Measurements from ENCODE around the gene NFKBIE. TPM values are rescaled to one million over a fixed set of nuclear protein-coding genes. Genes with fewer than 3 reads are reported as not detected.
A peak's percentile ranks its signal among the peaks of the same experiment; 100 is the strongest.

NFKBIE gene
- total RNA-seq, 2 donors from 2014 or later = 20.8 to 34.4 TPM

DNA sequence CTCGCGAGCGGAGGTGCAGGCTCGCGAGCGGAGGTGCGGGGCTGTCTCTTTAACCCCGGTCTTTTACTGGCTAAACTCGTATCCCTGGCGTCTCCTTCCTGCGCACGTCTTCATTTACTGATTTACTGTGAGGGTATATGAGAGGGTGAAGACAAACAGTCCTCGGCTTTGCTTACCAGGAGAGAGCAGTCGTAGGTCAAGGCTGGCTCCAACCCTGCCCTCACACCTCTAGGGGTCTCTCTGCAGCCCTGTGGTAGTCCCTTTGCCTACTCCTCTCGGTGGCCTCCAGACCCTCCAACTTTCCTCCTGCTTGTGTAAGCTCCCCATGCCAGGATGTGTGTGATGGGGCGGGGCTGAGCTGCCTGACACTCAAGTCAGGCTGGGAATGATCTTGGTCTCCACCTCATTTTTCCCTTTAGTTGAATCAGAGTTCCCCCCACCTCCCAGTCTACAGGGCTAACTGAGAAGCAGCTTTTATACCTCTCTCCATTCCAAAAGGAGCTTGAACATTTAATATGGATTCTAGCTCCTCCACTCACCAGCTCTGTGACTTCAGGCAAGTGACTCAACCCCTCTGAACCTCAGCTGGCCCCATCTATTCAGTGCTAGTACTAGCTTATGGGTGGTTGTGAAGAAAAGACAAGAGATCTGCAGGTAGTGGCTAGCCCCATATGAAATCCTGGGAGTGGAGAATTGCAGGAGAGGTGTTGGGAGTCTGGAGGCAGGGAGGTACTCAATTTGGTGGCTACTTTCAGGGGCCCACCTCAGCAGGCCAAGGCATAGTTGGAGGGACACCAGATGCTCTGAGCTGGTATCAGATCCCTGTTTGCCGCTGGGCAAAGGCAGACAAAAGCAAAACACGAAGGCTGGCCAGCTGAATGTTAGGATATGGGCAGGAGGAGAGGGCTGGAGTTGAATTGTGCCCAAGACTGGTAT is 41.1 kb downstream of the NFKBIE start:
- DNase-seq (ENCODE audit: low spot score) = no peak
- intact Hi-C loops (cut with DNase I) = no loop called here
- 8% methylated on average over 18 of the region's 18 CpGs for WGBS
- Histone ChIP-seq H3K36me3 (no peaks in the 10 kb centered on the region), H3K4me3 (peak overlapping the region; percentile 54 to 55), H3K27me3 (replicated peaks; ENCODE audit: insufficient read depth) (no peaks in the 10 kb centered on the region), H3K27ac (peak overlapping the region; percentile 78 to 89), H3K4me1 (replicated peaks) (peaks cover 12% of the 10 kb centered on the region), H3K9me3 (no peaks in the 10 kb centered on the region)
- no peak for TF ChIP-seq POLR2AphosphoS5 (IDR thresholded peaks at IDR 0.05)
- TF ChIP-seq POLR2A (IDR thresholded peaks at IDR 0.05) = no peak
- TF ChIP-seq, protein P1, sequence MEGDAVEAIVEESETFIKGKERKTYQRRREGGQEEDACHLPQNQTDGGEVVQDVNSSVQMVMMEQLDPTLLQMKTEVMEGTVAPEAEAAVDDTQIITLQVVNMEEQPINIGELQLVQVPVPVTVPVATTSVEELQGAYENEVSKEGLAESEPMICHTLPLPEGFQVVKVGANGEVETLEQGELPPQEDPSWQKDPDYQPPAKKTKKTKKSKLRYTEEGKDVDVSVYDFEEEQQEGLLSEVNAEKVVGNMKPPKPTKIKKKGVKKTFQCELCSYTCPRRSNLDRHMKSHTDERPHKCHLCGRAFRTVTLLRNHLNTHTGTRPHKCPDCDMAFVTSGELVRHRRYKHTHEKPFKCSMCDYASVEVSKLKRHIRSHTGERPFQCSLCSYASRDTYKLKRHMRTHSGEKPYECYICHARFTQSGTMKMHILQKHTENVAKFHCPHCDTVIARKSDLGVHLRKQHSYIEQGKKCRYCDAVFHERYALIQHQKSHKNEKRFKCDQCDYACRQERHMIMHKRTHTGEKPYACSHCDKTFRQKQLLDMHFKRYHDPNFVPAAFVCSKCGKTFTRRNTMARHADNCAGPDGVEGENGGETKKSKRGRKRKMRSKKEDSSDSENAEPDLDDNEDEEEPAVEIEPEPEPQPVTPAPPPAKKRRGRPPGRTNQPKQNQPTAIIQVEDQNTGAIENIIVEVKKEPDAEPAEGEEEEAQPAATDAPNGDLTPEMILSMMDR (IDR thresholded peaks at IDR 0.05) = no peak

DNA sequence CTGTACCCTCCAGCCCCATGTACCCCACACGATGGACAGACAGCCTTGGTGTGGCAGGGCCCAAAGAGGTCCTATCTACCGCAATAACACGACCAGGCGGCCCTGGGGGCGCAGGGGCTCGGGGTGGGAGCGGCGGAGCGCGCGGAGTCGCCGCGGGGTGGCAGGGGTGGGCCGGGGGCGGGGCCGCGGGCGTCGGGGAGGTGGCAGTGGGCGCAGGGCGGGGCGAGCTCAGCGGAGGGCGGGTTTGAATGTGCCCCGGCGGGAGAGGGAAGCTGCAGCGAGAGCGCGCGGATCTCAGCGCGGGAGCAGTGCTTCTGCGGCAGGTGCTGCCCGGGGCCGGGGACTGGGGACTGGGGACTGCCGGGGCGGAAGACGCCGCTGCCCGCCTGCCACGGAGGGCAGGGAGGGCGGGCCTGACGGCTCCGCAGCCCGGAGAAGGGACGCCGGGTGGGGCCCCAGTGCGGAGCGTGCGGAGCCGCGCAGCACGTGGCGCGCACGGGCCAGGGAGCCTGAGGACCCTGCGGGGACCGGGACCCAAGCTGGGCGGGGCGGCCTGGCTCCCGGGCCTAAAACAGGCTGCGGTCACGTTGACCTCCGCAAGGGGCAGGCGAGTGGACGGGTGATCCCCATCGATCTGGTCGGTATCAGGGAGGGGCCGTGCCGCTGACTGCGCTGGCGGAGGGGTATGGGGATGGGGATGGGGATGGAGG is 41.9 kb downstream of the NFKBIE start, which contains the start of gene SLC29A1:
Gene SLC29A1, plus strand, starts transcription at position 277 of the 710 bp plus-strand sequence. CDS start 3,719 bp downstream, outside the sequence.
- Histone ChIP-seq H3K36me3 (no peaks in the 10 kb centered on the region), H3K4me3 (peak within 1 kb of the TSS; percentile 54 to 55), H3K27ac (peak within 1 kb of the TSS; percentile 78 to 89), H3K4me1 (replicated peaks) (peaks cover 12% of the 10 kb centered on the region), H3K9me3 (no peaks in the 10 kb centered on the region), H3K27me3 (replicated peaks; ENCODE audit: insufficient read depth) (no peaks in the 10 kb centered on the region)
- WGBS = under 1% methylated on average over 48 of the region's 73 CpGs
- intact Hi-C loops (cut with DNase I) = no loop called here
- DNase-seq (ENCODE audit: low spot score) = peak; percentile 81
- TF ChIP-seq, protein P1 (IDR thresholded peaks at IDR 0.05) = peak in 1 of 4 experiments; percentile 13
- TF ChIP-seq POLR2A (IDR thresholded peaks at IDR 0.05) (peak; percentile 66), POLR2AphosphoS5 (IDR thresholded peaks at IDR 0.05) (peak; percentile 46)

- peak overlapping the region; percentile 78 to 89 for H3K27ac ChIP-seq
- no peaks in the 10 kb centered on the region for H3K36me3 ChIP-seq
- intact Hi-C loops (cut with DNase I) = no loop called here
- H3K4me3 ChIP-seq = peak overlapping the region; percentile 54 to 55
- H3K9me3 ChIP-seq = no peaks in the 10 kb centered on the region
- TF ChIP-seq, protein P1 (IDR thresholded peaks at IDR 0.05) = no peak
- TF ChIP-seq POLR2A (IDR thresholded peaks at IDR 0.05) = no peak
- no peak for TF ChIP-seq POLR2AphosphoS5 (IDR thresholded peaks at IDR 0.05)
- WGBS = 26% methylated on average over 26 of the region's 26 CpGs
- DNase-seq (ENCODE audit: low spot score) = no peak
- no peaks in the 10 kb centered on the region for H3K27me3 ChIP-seq (replicated peaks; ENCODE audit: insufficient read depth)
- H3K4me1 ChIP-seq (replicated peaks) = peaks cover 14% of the 10 kb centered on the region
Measured at GRCh38 chr6:44222486-44223318, 42.6 kb downstream of the NFKBIE start.

DNA sequence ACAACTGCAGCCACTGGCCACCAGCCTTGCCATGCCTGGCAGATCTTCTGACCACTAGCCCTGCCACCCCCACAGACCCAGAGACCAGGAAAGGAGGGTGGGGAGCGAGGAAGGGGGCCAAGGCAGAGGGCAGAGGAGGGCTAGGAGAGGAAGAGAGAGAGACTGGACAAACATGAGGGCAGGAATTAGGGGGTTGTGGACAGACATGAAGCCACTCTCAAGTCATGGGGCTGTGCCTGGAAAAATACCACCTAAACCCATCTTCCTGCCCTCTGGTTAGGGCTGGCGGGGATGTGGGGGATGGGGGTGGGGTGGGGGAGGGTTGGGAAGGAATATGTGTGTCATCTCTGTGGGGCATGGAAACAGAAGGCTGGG is 43.4 kb downstream of the NFKBIE start:
- intact Hi-C loops (cut with DNase I) = no loop called here
- H3K9me3 ChIP-seq = no peaks in the 10 kb centered on the region
- no peak for DNase-seq (ENCODE audit: low spot score)
- 84% methylated on average over 2 of the region's 2 CpGs for WGBS
- no peaks in the 10 kb centered on the region for H3K27me3 ChIP-seq (replicated peaks; ENCODE audit: insufficient read depth)
- TF ChIP-seq, protein P1 (IDR thresholded peaks at IDR 0.05) = no peak
- TF ChIP-seq POLR2A (IDR thresholded peaks at IDR 0.05) (no peak), POLR2AphosphoS5 (IDR thresholded peaks at IDR 0.05) (no peak)
- peaks cover 17% of the 10 kb centered on the region for H3K4me1 ChIP-seq (replicated peaks)
- H3K36me3 ChIP-seq = no peaks in the 10 kb centered on the region
- H3K27ac ChIP-seq = peak overlapping the region; percentile 78 to 89
- no peak overlapping the region for H3K4me3 ChIP-seq
